Measurements from ENCODE around the gene OBP2A. TPM values are rescaled to one million over a fixed set of nuclear protein-coding genes. Genes with fewer than 3 reads are reported as not detected.

OBP2A gene
- polyA plus RNA-seq, 4 donors, result 0.21 to 0.70 TPM; not detected in 2

DNA sequence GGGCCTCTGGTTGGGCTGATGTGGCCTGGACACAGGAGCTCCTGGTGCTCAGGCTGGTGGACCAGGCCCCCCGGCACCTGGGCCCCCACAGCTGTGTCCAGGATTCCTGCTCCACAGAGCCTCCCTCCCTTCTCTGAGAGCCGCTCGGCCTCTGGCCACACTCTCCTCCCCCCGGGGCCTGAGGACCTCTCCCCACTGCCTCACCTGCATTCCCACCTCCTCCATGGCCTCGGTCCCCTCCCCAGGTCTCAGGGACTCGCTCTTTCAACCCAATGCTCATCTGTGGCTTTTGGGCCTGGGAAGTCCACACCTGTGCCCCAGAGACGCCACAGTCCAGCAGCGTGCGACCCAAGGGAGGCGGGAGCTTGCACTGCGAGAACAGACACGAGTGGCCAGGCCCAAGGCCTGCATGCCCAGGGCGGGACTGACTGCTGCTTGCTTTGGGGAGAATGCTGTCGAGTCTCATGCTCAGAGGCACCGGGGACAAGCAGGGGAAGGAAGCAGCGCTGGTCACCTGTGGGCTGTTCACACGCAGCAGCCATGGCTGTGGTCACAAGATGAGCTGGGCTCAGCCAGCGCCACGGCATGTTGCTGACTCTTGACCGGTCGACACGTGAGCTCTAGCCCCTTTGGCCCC lies 30.2 kb downstream of the OBP2A start:
- DNase-seq (ENCODE audit: low read depth in 4 of 4, low spot score in 2 of 4), result no peak

DNA sequence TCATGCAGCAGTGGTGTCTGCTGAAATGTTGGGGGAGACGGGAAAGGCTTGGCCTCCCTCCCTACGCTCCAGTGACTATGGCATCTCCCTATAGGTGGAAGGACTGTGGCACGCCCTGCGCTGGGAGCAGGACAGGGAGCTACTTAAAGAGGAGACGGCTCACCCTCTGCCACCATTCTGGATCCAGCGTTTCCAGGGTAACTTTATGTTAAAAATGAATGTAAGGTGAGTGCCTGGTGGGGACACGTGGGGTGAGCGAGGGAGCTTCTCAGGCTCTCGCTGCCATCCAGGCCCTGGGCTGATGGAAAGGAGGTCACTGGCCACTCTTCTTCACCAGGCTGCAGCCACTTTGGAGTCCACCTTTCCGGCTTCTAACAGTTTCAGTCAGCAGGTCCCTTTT lies 31.3 kb downstream of the OBP2A start:
- DNase-seq (ENCODE audit: low read depth in 4 of 4, low spot score in 2 of 4), result no peak

- DNase-seq (ENCODE audit: low read depth in 4 of 4, low spot score in 2 of 4), result no peak
These were observed 33.4 kb downstream of the OBP2A start for GRCh38 chr9:135579356-135579755.

DNA sequence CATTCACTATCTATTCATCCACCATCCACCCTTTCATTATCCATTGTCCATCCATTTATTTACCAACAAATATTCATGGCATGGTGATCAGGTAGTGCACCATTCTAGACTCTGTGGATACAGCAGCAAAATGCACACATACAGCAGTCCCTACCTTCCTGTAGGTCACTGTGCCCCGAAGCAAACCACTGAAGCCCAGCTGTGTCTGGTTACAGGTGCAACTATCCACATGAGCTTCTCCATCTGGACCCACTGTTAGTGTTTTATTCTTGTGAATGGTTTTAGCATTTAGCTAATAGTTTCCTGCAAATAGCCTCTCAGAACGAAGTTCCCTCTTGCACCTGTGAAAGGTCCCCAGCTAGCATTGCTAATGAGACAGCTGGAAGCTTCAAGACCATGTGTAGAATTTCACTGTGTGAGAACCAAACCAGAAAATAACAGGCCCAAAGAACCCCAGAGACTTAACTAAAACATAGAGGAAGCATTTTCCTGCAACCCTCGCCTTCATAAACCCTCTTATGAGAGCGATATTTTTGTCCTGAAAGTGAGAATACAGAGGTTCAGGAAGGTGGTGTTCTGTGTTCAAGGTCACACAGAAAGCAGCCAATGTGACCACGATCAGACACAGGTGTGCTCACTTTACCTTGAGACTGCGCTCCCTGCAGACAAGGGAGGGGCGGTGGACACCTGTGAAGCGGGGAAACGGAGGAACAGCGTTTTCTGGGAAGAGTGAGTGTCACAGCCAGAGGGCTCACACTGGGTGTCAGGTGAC lies 34.1 kb downstream of the OBP2A start:
- no peak for DNase-seq (ENCODE audit: low read depth in 4 of 4, low spot score in 2 of 4)

DNA sequence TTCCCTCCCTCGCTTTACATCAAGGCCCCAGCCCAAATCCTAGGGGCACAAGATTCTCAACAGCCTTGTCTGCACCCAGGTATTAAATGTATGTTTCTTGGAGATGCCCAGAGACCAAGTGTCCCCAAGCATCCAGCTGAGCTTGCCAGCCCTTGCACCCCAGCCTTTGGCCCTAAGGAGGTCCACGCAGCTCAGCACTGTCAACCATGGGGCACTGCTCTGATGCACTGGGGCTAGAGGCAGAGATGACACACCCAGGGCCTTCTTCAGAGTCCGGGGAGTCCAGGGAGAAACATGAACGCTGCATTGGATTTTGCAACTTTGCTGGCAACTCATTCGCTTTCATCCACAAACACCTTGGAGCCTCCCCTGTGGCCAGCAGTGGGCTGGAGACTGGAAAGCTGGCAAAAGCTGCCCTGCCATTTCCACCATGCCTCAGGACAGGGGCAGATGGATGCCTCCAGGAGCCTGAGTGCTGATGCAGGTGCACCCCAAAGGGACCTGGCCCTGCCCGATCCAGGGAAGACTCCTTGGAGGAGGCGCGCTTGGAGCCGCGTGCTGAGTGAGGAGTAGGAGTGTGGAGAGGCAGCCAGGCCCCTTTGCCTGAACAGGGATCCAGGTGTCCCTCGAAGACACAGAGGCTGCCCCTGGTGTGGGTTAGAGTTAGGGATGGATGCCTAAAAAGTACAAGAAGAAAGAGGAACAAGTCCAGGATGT lies 34.9 kb downstream of the OBP2A start:
- no peak for DNase-seq (ENCODE audit: low read depth in 4 of 4, low spot score in 2 of 4)

DNA sequence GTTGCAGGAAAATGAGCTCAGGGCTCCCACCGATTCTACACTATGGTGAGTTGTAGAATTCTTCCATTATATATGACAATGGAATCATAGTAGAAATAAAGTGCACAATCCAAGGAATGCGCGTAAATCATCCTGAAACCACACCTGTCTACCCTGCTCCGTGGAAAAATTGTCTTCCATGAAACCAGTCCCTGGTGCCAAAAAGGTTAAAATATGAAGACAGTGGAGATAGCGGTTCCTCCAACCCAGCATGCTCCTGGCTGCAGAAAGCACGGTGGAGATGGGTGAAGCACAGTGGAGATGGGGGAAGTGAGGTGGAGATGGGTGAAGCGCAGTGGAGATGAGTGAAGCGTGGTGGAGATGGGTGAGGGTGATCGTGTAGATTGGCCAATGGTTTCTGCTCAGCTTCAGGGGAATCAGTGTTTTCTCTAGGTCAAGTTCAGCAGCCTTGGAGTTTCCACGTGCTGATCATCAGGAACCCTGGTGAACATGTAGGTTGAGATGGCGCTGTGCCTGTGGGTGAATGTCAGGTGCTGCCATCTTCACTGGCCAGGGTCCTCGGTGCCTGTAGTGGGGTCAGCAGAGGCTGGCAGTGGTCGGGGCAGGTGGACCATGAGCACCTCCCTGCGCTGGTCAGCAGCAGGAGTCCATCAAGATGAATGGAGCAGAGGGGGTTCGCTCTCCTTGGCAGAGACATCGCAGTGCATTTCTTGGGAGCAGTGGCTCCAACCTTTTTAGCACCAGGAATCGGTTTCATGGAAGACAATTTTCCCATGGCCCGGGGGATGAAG lies 35.9 kb downstream of the OBP2A start:
- DNase-seq (ENCODE audit: low read depth in 4 of 4, low spot score in 2 of 4), result no peak

GRCh38 chr9:135582541-135582940 lies 36.6 kb downstream of the OBP2A start:
- DNase-seq (ENCODE audit: low read depth in 4 of 4, low spot score in 2 of 4), result no peak

GRCh38 chr9:135582966-135583687 lies 37.2 kb downstream of the OBP2A start:
- DNase-seq (ENCODE audit: low read depth in 4 of 4, low spot score in 2 of 4), result no peak

DNA sequence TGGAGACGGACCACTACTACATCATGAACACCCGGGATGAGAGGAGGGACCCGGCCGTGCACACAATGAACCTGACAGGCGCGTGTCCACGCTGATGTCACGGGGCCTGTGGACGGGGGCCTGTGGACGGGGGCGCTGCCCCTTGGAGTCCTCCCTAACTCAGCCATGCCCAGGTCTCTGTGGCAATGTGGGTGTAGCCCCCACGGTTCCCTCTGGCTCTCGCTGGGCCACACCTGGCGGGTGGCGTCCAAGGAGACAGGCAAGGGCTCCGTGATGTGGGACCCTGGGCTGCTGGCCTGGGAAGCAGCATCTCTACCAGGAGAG lies 37.7 kb downstream of the OBP2A start:
- DNase-seq (ENCODE audit: low read depth in 4 of 4, low spot score in 2 of 4), result no peak

GRCh38 chr9:135584371-135584770 lies 38.4 kb downstream of the OBP2A start:
- DNase-seq (ENCODE audit: low read depth in 4 of 4, low spot score in 2 of 4), result no peak

DNA sequence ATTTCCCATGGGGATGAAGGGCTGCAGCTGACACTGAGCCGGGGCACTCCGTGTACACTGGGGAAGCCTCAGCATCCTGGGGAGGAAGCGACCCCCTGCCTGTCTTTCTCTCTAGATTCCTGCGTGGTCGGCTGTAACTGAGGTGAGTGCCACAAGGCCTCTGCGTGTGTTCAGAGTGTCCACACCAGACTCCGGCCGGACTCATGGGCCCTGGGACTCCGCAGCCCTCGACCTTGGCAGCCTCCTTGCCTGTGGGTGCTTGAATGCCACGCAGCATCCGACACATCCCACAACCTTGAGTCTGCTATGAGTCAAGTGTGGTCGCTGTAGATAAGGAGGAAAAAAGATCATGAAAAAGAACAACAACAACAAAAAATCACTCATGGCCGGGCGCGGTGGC lies 39.0 kb downstream of the OBP2A start:
- no peak for DNase-seq (ENCODE audit: low read depth in 4 of 4, low spot score in 2 of 4)

- DNase-seq (ENCODE audit: low read depth in 4 of 4, low spot score in 2 of 4), result no peak
These were observed 40.7 kb downstream of the OBP2A start for GRCh38 chr9:135586601-135587109.

- no peak for DNase-seq (ENCODE audit: low read depth in 4 of 4, low spot score in 2 of 4)
These were observed 41.7 kb downstream of the OBP2A start for GRCh38 chr9:135587658-135588057.

DNA sequence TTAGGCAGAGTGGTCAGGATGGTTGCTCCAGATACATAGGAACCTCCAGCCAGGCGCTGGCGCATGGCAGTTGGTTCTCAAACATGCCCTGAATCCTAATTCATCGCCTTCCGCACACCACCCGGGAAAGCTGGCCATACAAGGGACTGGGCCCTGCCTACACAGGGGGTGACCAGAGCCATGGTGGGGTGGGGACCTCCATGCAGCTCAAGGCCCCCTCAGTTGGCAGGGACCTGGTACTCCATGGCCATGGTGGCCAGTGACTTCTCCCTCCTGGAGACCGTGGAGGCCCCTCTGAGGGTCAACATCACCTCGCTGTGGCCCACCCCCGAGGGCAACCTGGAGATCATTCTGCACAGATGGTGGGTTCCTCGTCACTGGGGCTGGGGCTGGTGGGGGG lies 42.4 kb downstream of the OBP2A start:
- no peak for DNase-seq (ENCODE audit: low read depth in 4 of 4, low spot score in 2 of 4)

- no peak for DNase-seq (ENCODE audit: low read depth in 4 of 4, low spot score in 2 of 4)
These were observed 43.1 kb downstream of the OBP2A start for GRCh38 chr9:135588886-135589595.

DNA sequence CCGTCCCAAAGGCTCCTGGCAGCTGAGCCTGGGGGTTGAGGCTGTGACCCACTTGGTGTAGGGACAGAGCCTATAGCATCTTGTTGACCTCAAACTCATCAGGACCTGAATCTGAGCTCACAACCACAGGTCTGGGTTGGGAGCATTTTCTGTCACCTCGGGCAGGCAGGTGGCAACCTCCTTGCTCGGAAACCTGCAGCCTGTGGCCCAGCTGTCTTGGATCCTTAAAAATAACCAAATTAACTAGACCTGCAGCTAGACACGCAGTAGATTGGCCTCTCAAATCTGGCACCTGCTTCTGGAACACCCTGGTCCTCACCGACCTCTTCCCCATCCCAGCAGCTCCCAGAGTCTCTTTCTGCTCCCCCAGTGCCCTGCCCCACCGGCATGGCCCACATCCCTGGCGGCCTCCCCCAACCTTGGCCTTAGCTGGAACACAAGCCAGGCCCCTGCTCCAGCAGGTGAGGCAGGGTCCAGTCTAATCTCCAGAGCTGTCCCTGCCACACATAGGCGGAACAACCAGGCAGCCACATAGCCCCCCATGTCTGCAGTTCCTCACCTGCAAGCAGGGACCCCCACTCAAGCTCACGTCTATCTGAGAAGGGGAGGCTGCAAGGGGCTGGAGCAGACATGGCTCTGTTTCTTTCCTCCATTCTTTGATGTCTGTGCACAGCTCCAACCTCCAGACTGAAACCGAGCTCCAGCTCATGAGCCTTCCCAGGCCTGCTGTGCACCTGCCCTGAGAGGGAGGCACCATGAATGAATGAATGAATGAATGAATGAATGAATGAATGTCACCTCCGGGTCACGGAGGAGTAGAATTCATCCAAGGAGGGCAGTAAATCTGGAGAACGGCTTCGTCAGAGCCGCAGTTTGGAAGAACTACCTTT lies 43.9 kb downstream of the OBP2A start:
- no peak for DNase-seq (ENCODE audit: low read depth in 4 of 4, low spot score in 2 of 4)

DNA sequence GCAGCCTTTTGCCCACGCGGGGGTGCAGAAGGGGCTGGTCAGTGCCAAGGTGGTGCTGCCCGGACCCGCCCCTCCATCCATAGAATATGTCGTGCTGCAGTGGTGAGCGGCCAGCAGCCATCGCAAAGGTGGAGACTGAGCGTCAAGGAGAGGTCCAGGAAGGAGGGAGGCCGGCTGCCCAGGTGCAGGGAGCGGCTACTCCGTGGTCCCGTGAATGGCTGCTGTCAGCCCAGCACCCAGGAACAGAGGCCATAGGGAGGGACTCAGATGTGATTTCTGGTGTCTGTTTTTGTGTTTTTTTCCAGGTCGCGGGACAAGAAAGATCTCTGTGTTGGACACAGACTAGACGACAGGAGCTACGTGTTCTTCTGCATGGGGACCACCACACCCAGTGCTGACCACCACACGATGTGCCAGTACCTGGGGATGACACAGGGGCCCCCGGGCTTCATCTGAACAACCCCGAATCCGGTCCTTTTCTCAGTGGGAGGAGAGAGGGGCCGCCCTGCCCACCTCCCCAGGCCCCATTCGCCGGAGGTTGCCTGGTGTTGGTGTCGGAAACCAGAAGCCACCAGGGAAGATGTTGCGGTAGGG lies 44.7 kb downstream of the OBP2A start:
- no peak for DNase-seq (ENCODE audit: low read depth in 4 of 4, low spot score in 2 of 4)

All from left renal cortex interstitium (tissue), 4 donors.